ENCODE results near the gene SPIB. TPM values are rescaled to one million over a fixed set of nuclear protein-coding genes. Genes with fewer than 3 reads are reported as not detected.

The SPIB gene
- total RNA-seq, 1 donor from 2014 or later = 0.11 TPM

DNA sequence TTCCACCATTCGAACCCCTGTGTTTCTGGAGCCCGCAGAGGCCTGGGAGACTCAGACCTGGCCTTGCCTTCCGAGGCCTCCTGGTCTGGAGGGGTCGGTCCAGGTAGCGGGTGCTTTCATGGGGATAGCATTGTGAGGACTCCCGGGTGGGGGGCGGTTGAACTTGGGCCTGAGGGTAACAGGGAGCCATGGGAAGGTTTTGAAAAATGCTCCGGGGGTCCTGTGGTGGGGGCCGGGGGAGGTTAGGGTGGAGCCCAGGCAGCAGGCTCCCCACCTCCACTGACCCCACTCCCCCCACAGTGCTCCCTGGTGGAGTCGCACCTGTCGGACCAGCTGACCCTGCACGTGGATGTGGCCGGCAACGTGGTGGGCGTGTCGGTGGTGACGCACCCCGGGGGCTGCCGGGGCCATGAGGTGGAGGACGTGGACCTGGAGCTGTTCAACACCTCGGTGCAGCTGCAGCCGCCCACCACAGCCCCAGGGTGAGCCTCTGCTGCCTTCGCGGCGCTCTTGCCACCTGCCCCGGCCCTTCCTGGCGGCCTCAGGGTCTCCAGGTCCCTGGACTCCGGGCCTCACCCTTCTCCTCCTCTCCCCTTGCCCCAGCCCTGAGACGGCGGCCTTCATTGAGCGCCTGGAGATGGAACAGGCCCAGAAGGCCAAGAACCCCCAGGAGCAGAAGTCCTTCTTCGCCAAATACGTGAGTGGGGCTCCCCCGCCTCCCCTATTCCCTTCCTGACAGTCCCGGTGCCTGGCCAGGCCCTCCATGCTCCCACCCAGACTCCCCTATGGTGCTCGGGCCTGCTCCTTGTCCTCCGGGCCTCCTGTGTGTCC, 61.8 kb downstream of the SPIB start:
- Mint-ChIP-seq H3K9me3 (peaks cover 6% of the 10 kb centered on the region), H3K36me3 (peaks cover 30% of the 10 kb centered on the region), H3K27ac (no peak overlapping the region), H3K4me1 (peaks cover 16% of the 10 kb centered on the region), H3K27me3 (ENCODE audit: low read depth) (no peaks in the 10 kb centered on the region), H3K4me3 (no peak overlapping the region)
- DNase-seq (ENCODE audit: low spot score in 2 of 2, unreplicated experiment in 2 of 2) = no peak
- TF ChIP-seq, protein P1, sequence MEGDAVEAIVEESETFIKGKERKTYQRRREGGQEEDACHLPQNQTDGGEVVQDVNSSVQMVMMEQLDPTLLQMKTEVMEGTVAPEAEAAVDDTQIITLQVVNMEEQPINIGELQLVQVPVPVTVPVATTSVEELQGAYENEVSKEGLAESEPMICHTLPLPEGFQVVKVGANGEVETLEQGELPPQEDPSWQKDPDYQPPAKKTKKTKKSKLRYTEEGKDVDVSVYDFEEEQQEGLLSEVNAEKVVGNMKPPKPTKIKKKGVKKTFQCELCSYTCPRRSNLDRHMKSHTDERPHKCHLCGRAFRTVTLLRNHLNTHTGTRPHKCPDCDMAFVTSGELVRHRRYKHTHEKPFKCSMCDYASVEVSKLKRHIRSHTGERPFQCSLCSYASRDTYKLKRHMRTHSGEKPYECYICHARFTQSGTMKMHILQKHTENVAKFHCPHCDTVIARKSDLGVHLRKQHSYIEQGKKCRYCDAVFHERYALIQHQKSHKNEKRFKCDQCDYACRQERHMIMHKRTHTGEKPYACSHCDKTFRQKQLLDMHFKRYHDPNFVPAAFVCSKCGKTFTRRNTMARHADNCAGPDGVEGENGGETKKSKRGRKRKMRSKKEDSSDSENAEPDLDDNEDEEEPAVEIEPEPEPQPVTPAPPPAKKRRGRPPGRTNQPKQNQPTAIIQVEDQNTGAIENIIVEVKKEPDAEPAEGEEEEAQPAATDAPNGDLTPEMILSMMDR (IDR thresholded peaks at IDR 0.05; ENCODE audit: unreplicated experiment) = no peak

Other genes with a start within 250 kb of the SPIB start
- gene MYH14, start 215.3 kb upstream of the SPIB start, total RNA-seq = 52.3 to 56.6 TPM (median 53.8 TPM) in 3 replicates
- 53.4 to 57.7 TPM (median 54.4 TPM) in 3 replicates for gene KCNC3, start 89.6 kb upstream of the SPIB start, total RNA-seq
- 2.4 to 3.5 TPM (median 3.2 TPM) in 3 replicates for gene NAPSA, start 53.3 kb upstream of the SPIB start, total RNA-seq
- gene NR1H2, start 42.5 kb upstream of the SPIB start, total RNA-seq = 35.4 to 39.1 TPM (median 37.3 TPM) in 3 replicates
- gene POLD1, start 34.6 kb upstream of the SPIB start, total RNA-seq = 58.4 to 60.6 TPM (median 60.3 TPM) in 3 replicates
- gene MYBPC2, start 14.0 kb downstream of the SPIB start, total RNA-seq = 0.89 to 1.9 TPM (median 1.2 TPM) in 3 replicates
- 175 to 181 TPM (median 176 TPM) in 3 replicates for gene EMC10, start 57.6 kb downstream of the SPIB start, total RNA-seq
- gene GARIN5A, start 57.9 kb downstream of the SPIB start, total RNA-seq = 10.1 to 12.7 TPM (median 11.5 TPM) in 3 replicates
- 16.4 to 18.7 TPM (median 17.5 TPM) in 3 replicates for gene JOSD2, start 92.3 kb downstream of the SPIB start, total RNA-seq
- gene ASPDH, start 95.0 kb downstream of the SPIB start, total RNA-seq = 0.70 TPM in 1 of 3 replicates, not detected in the others
- gene LRRC4B, start 149.5 kb downstream of the SPIB start, total RNA-seq = 15.2 to 16.9 TPM (median 16.3 TPM) in 3 replicates
- gene SYT3, start 220.9 kb downstream of the SPIB start, total RNA-seq = 0.31 to 0.77 TPM (median 0.60 TPM) in 3 replicates
- gene C19orf81, start 230.5 kb downstream of the SPIB start, total RNA-seq = 3.0 to 5.0 TPM (median 3.5 TPM) in 3 replicates

Measured in mesothelial cell of epicardium (in vitro differentiated cells).